OCI-LY7 (cell line): Measurements from ENCODE around the gene OR52H1. TPM values are rescaled to one million over a fixed set of nuclear protein-coding genes. Genes with fewer than 3 reads are reported as not detected.

ENCODE experiments used
- BruUV-seq: library from RNA; stranded (reverse); fragments of 400-500 nt; replicated peaks from 2 replicates; lab custom pipeline; 2021; lab: Mats Ljungman, UMichigan
- CTCF ChIA-PET: fragments of 300-600 bp; sonication (Branson Sonifier 250); formaldehyde crosslinking; loops from one replicate; lab custom pipeline; 2022; ENCODE audit warnings: antibody characterized with exemption; ENCODE audit not compliant: unreplicated experiment; lab: Charles Lee
- POLR2A ChIA-PET: fragments of 300-600 bp; sonication (Branson Sonifier 250); formaldehyde crosslinking; loops from one replicate; lab custom pipeline; 2022; ENCODE audit warnings: antibody characterized with exemption; lab: Charles Lee
- DNase-seq: peaks from one replicate; pipeline ENCODE4 v3.0.0-alpha.2; 2015; ENCODE audit warnings: low spot score
- H2AFZ ChIP-seq: fragments of 200-600 bp; sonication (generic), shearing (Covaris generic); 2 replicates; pipeline ENCODE4 v1.6.1; 2014; ENCODE audit warnings: mild to moderate bottlenecking, antibody characterized with exemption, low read length, moderate library complexity
- H3K27ac ChIP-seq: fragments of 200-600 bp; sonication (generic); 2 replicates; pipeline ENCODE4 v1.5.1; 2014; ENCODE audit warnings: mixed run types, low read depth, mild to moderate bottlenecking, moderate library complexity, low read length, inconsistent platforms; ENCODE audit not compliant: poor library complexity, severe bottlenecking
- H3K36me3 ChIP-seq: fragments of 200-600 bp; sonication (generic); 2 replicates; pipeline ENCODE4 v1.6.1; 2014; ENCODE audit warnings: mild to moderate bottlenecking, antibody characterized with exemption, low read length, moderate library complexity, mixed read lengths; ENCODE audit not compliant: insufficient read depth
- H3K4me1 ChIP-seq: fragments of 200-600 bp; sonication (generic); 2 replicates; pipeline ENCODE4 v1.5.1; 2014; ENCODE audit warnings: mild to moderate bottlenecking, low read length; ENCODE audit not compliant: insufficient read depth, poor library complexity, severe bottlenecking
- H3K4me2 ChIP-seq: fragments of 200-600 bp; sonication (generic); 2 replicates; pipeline ENCODE4 v1.6.1; 2014; ENCODE audit warnings: mild to moderate bottlenecking, low read length
- H3K4me3 ChIP-seq: fragments of 200-600 bp; sonication (generic); 2 replicates; pipeline ENCODE4 v1.5.1; 2014; ENCODE audit warnings: mild to moderate bottlenecking, low read depth, low read length; ENCODE audit not compliant: poor library complexity, severe bottlenecking
- H3K79me2 ChIP-seq: fragments of 200-600 bp; sonication (generic); 2 replicates; pipeline ENCODE4 v1.6.1; 2016; ENCODE audit warnings: low read depth, mild to moderate bottlenecking, low read length, moderate library complexity, mixed read lengths; ENCODE audit not compliant: insufficient read depth
- H3K9me2 ChIP-seq: fragments of 200-600 bp; sonication (generic); 2 replicates; pipeline ENCODE4 v1.6.1; 2016; ENCODE audit warnings: mild to moderate bottlenecking, low read length, mixed read lengths; ENCODE audit not compliant: insufficient read depth
- H3K9me3 ChIP-seq: fragments of 200-600 bp; sonication (generic); 2 replicates; pipeline ENCODE4 v1.6.1; 2014; ENCODE audit warnings: mild to moderate bottlenecking, mixed run types, low read length, mixed read lengths
- H4K20me1 ChIP-seq: fragments of 200-600 bp; sonication (generic); 2 replicates; pipeline ENCODE4 v1.6.1; 2014; ENCODE audit warnings: mild to moderate bottlenecking, antibody characterized with exemption, low read length, moderate library complexity, mixed read lengths; ENCODE audit not compliant: insufficient read depth
- EZH2phosphoT487 ChIP-seq: fragments of 200-600 bp; sonication (generic); IDR thresholded peaks from 2 replicates; pipeline ENCODE4 v1.6.1; 2018; ENCODE audit warnings: low read depth, borderline replicate concordance, mild to moderate bottlenecking, mixed run types, antibody characterized with exemption, low read length, moderate library complexity, mixed read lengths
- intact Hi-C: fragments of 100-400 bp; cut with micrococcal nuclease; formaldehyde crosslinking; loops from one replicate; pipeline ENCODE4 v1.10.0; 2022; ENCODE audit not compliant: unreplicated experiment
- total RNA-seq, 2 experiments: library from RNA; depleted of rRNA in 1 of 2; stranded (reverse); fragments of >200 nt in 1 of 2; shearing (Covaris generic) in 1 of 2; gene quantifications; 2 replicates each; pipeline ENCODE4 v1.2.3, GENCODE V29; 2014 to 2022
- TF ChIP-seq, protein P1 (sequence below): fragments of 200-600 bp; sonication (generic); conservative IDR thresholded peaks from 2 replicates; pipeline ENCODE4 v1.5.1; 2014; ENCODE audit warnings: mild to moderate bottlenecking, antibody characterized with exemption, low read length, moderate library complexity, mixed read lengths

OR52H1 gene
- total RNA-seq, 2 experiments from 2014 or later, result 0.60 TPM; not detected in 1

DNA sequence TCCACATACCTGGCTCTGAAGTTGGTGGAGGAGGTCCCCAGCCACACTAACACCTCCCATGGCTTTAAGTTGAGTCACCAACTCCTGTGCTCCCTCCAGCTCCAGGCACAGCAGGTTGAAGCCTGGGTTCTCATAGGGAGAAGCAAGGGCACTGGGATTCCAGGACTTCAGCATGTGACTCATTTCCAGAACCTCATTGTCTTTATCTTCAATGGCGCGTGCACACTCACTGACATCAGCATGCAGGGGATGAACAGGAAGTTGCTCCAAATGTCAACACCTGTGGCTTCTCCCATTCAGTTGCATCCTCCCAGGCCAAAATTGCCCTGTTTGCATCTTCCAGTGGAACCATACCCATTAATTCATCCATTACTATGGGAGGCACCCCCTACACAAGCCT is 26.0 kb downstream of the OR52H1 start:
- TF ChIP-seq EZH2phosphoT487, result no peak
- TF ChIP-seq, protein P1, sequence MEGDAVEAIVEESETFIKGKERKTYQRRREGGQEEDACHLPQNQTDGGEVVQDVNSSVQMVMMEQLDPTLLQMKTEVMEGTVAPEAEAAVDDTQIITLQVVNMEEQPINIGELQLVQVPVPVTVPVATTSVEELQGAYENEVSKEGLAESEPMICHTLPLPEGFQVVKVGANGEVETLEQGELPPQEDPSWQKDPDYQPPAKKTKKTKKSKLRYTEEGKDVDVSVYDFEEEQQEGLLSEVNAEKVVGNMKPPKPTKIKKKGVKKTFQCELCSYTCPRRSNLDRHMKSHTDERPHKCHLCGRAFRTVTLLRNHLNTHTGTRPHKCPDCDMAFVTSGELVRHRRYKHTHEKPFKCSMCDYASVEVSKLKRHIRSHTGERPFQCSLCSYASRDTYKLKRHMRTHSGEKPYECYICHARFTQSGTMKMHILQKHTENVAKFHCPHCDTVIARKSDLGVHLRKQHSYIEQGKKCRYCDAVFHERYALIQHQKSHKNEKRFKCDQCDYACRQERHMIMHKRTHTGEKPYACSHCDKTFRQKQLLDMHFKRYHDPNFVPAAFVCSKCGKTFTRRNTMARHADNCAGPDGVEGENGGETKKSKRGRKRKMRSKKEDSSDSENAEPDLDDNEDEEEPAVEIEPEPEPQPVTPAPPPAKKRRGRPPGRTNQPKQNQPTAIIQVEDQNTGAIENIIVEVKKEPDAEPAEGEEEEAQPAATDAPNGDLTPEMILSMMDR, result no peak
- H2AFZ ChIP-seq, result no peak overlapping the region
- H3K27ac ChIP-seq, result no peak overlapping the region
- no TSS peak for BruUV-seq
- no peaks in the 10 kb centered on the region for H3K79me2 ChIP-seq
- DNase-seq, result no peak
- no peaks in the 10 kb centered on the region for H3K9me2 ChIP-seq
- H3K4me3 ChIP-seq, result no peak overlapping the region
- intact Hi-C loops, result no loop called here
- H3K9me3 ChIP-seq, result no peaks in the 10 kb centered on the region
- POLR2A ChIA-PET, result no interaction called here
- CTCF ChIA-PET, result no interaction called here
- no peak overlapping the region for H3K4me2 ChIP-seq
- no peaks in the 10 kb centered on the region for H4K20me1 ChIP-seq
- no peaks in the 10 kb centered on the region for H3K36me3 ChIP-seq
- H3K4me1 ChIP-seq, result no peaks in the 10 kb centered on the region

DNA sequence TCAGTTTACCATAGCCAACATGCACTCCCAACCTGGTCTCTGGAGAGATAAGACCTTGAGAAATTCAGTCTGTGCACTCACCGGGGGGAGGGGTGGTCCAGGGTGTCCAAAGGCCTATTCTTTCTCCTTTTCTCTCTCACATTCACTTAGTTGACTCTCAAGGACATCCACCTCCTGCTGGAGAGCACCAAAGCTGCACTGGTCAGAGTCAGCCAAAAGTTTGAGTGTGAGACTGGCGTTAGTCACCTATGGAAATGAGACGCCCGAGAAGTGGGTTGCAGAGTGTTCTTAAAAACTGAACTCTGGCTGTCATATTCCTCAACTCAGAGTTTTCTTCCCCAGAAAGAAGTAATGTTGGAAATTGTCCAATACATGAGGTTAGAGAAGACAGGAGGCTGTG is 26.8 kb downstream of the OR52H1 start:
- H3K27ac ChIP-seq, result no peak overlapping the region
- CTCF ChIA-PET, result no interaction called here
- BruUV-seq, result no TSS peak

DNA sequence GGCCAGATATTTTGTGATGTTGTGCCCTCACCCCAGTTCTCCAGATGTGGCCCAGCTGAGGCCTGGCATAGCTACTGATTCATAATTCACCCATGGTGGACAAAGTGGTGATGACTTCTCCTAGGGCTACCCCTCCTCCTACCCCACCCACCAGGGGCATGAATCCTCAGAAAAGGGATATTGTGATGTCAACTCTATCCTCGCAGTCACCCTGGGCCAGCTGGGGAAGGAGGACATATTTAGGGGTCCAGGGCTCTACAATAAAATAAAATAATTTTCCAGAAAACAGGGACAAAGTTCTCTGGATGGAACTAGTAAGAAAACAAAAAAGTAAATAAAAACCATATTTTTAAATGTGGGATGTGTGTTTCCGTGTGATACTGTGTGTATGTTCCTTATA is 31.7 kb downstream of the OR52H1 start, which contains the start of gene UBQLNL:
Gene UBQLNL (minus strand): TSS at position 101 of the 400 bp plus-strand sequence. CDS start 258 bp downstream, outside the sequence.
- H3K79me2 ChIP-seq, result no peaks in the 10 kb centered on the region
- H3K4me3 ChIP-seq, result no peak within 1 kb of the TSS
- no peak for DNase-seq
- no peak within 1 kb of the TSS for H3K27ac ChIP-seq
- no TSS peak for BruUV-seq
- CTCF ChIA-PET, result no interaction called here
- no peaks in the 10 kb centered on the region for H3K4me1 ChIP-seq
- intact Hi-C loops, result no loop called here
- H3K36me3 ChIP-seq, result no peaks in the 10 kb centered on the region
- no peaks in the 10 kb centered on the region for H3K9me3 ChIP-seq
- no peak within 1 kb of the TSS for H2AFZ ChIP-seq
- TF ChIP-seq EZH2phosphoT487, result no peak
- TF ChIP-seq, protein P1, result no peak
- POLR2A ChIA-PET, result no interaction called here
- H3K4me2 ChIP-seq, result no peak within 1 kb of the TSS
- no peaks in the 10 kb centered on the region for H4K20me1 ChIP-seq
- no peaks in the 10 kb centered on the region for H3K9me2 ChIP-seq

More for the DNA sequence above, 26.8 kb downstream of the OR52H1 start:
- intact Hi-C loops, result no loop called here
- H3K4me2 ChIP-seq, result no peak overlapping the region
- no peaks in the 10 kb centered on the region for H3K9me3 ChIP-seq
- no peaks in the 10 kb centered on the region for H3K79me2 ChIP-seq
- no peak overlapping the region for H3K4me3 ChIP-seq
- no peaks in the 10 kb centered on the region for H3K36me3 ChIP-seq
- TF ChIP-seq, protein P1, result no peak
- no peak for TF ChIP-seq EZH2phosphoT487
- no peaks in the 10 kb centered on the region for H3K4me1 ChIP-seq
- POLR2A ChIA-PET, result no interaction called here
- DNase-seq, result no peak
- H4K20me1 ChIP-seq, result no peaks in the 10 kb centered on the region
- no peak overlapping the region for H2AFZ ChIP-seq
- no peaks in the 10 kb centered on the region for H3K9me2 ChIP-seq
